Renal cortex interstitium (tissue), 11 donors: ENCODE measurements around the gene ATP5F1E. TPM values are rescaled to one million over a fixed set of nuclear protein-coding genes. Genes with fewer than 3 reads are reported as not detected.

Experiments
- DNase-seq, 11 donors: peaks; one replicate each; pipeline ENCODE4 v3.0.0-alpha.2; 2013; ENCODE audit warnings: low read depth in 9 of 11, low spot score in 4 of 11; ENCODE audit errors: extremely low read depth in 1 of 11
- polyA plus RNA-seq, 3 donors: library from polyadenylated mRNA; unstranded; fragments of 120-200 nt; gene quantifications; one replicate each; pipeline ENCODE4 v1.2.1, GENCODE V29; 2013; ENCODE audit not compliant: insufficient read length in 3 of 3

ATP5F1E gene
- polyA plus RNA-seq, 3 donors: 170 to 266 (median 207) TPM

DNA sequence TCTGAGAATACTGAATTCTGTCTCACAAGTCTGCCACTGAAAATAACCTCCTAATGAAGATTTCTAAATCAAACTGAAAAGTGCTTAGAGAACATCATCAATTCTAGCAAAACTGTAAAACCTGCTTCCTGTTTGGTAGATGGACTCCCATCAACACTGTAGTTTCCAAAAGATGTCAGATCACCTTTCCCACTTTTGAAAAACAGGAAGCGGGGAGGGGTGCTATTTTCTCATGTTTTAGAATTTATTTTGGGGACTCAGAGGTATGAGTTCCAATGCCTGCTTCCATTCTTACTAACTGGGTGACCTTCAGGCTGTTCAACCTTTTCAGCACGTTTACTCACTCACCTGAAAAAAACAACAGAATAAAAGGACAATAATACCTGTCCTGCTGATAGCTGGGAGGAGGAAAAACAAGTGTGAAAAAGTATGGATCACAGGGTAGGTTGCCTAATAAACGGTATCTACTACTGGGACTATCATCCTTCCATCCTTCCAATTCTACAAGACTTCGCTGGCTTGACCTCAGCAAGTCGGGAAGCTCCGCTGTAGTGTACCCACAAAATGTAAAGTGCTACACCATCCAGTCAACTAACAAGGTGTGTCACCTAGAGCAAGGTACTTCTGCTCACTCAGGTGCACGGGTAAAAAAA lies 1.1 kb downstream of the ATP5F1E start:
- no peak for DNase-seq

DNA sequence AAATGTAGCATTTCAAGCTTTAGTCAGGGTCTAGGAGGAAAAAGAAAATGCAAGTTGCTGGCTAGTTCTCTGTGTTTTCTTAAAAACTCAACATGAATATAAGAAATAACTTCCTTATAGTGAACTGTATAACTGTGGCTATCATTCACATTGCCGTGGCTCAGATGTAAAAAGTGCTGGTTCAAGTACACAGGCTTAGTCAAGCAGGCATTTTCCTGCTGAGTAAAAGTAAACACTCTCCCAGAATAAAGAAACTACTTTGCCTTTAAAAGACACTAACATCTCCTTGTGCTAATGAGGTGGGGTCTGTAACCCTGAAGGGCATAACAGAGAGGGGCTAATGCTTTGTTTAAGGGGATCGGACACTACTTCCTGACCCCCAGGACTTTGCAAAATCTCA lies 3.3 kb downstream of the ATP5F1E start:
- DNase-seq: no peak

DNA sequence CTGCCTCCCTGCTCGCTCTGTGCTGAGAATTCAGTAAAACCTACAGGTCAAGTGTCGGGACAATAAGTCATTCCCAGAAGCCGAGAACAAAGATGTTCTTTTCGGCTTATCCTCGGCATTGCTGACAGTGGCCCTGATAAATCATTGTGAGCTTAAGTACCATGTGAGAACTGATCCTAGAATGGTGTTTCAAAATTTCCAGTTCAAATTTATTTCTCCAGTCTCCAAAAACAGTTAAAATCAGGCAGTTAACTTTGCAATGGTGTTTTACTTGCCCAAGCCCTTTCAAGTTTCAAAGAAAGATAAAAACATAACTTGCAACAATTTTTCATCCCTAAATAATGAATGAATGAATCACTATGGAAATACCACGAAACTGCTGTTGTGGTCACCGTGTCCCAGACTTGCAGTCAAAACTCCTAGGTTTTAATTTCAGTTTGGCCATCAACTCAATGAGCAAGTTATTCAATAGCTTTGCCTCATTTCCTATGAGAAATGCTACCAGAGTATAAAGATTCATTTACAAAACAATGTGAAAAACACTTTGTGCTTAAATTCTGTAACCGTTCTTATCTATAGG lies 4.3 kb downstream of the ATP5F1E start:
- DNase-seq: no peak

GRCh38 chr20:59026904-59027740 lies 5.0 kb downstream of the ATP5F1E start:
- no peak for DNase-seq

DNA sequence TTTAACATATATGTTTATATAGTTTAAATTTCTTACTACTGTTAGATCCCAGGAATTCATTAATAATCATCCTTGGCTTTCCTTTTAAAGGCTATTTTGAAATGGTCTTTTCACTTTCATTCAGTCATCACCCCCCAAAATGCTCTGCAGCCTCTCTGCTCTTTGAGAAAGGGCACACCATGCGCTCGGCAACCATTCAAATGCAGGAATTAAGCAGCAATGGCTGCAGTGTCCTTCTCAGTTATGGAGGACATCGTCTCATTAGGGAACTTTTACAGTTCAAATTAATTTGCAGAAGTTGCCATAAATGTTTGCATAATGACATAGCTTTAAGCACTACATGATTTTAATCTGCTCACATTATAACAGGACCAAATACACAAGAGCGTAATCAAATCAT lies 6.6 kb downstream of the ATP5F1E start:
- no peak for DNase-seq

- no peak for DNase-seq
Observed at GRCh38 chr20:59025086-59025485, 7.0 kb downstream of the ATP5F1E start.

- no peak for DNase-seq
Observed at GRCh38 chr20:59024111-59024530, 8.0 kb downstream of the ATP5F1E start.

DNA sequence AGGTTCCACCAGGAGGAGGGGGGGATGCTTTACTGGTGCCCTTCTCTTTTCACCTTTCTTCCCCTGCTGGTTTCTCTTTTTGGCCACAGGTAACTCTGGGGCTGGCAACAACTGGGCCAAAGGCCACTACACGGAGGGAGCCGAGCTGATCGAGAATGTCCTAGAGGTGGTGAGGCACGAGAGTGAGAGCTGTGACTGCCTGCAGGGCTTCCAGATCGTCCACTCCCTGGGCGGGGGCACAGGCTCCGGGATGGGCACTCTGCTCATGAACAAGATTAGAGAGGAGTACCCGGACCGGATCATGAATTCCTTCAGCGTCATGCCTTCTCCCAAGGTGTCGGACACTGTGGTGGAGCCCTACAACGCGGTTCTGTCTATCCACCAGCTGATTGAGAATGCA lies 8.5 kb downstream of the ATP5F1E start:
- DNase-seq: no peak

DNA sequence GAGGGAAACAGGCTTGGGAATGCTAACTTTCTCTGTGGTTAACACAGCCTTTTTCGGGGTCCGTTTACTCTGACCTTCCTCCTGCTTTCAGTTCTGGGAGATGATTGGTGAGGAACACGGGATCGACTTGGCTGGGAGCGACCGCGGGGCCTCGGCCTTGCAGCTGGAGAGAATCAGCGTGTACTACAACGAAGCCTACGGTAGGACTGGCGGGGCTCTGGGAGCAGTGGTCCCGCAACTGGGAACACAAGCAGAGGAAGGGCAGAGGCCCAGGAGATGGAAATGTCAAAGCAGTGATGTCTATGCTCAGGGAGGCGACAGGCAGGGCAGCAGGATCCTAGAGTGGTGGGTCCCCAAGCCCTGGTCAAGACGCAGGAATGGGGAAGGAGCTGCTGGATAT lies 9.4 kb downstream of the ATP5F1E start:
- DNase-seq: no peak

DNA sequence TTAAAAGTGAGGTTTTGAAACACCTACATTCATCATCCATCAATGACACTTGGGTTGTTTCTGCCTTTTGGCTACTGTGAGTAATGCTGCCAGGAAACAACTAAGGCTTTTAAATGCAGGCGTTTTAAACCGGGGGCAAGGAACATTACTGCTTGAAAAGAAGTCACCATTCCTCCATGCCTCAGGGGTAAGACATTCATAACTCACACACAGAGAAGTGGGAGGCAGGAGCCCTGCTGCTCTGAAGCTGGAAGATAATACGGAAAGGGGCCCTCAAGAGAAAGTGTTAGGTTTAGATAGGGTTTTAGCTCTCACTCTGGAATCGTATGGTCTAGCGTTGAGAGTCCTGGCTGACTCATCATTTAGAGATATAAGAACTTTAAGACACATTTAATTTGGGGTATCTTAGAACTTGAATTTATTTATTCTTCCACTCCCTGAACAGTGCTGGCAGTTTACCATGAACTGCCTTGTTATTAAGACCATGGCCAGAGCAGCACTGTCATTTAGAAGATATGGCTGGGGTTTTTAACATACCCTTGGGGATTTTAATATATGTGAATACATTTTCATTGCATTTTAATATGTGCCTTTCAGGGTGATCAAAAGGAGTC lies 11.1 kb downstream of the ATP5F1E start:
- no peak for DNase-seq

GRCh38 chr20:59019217-59019616 lies 12.9 kb downstream of the ATP5F1E start, which contains the start of gene TUBB1:
Gene TUBB1, plus strand, starts transcription at chr20:59019429. Its CDS starts 94 bp downstream, at chr20:59019523.
- DNase-seq: no peak

GRCh38 chr20:59018817-59019216 lies 13.3 kb downstream of the ATP5F1E start:
- DNase-seq: no peak

GRCh38 chr20:59017493-59018231 lies 14.5 kb downstream of the ATP5F1E start:
- no peak for DNase-seq

DNA sequence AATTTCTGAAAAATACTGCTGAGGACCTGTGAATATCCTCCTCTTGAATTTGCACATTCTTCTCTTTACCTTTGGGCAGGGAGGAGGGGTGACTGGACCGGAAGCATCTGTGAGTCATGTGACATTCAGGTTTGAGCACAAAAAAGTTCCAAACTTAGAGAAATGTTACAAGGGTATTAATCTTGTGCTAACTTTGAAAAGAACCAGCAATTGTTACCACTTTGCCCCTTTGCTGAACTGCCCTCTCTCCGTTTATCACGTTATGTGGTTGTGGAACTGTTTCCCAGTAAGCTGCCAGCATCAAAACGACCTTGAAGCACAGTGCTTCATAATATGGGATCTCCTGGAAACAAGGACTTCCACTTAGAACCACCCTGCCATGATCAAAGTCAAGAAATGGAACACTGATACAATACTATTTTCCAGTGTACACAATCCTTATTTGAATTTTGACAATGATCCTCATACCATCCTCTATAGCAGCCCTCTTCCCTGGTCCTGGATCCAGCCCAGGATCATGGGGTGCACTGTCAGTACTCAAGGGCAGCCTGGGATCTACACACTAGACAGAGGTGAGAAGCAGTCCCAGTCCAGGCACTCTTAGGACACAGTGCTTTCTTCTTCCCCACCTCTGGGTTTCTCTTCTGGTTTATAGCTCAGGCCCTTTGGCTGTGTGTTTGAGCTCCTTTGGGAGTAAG lies 15.2 kb downstream of the ATP5F1E start:
- no peak for DNase-seq

DNA sequence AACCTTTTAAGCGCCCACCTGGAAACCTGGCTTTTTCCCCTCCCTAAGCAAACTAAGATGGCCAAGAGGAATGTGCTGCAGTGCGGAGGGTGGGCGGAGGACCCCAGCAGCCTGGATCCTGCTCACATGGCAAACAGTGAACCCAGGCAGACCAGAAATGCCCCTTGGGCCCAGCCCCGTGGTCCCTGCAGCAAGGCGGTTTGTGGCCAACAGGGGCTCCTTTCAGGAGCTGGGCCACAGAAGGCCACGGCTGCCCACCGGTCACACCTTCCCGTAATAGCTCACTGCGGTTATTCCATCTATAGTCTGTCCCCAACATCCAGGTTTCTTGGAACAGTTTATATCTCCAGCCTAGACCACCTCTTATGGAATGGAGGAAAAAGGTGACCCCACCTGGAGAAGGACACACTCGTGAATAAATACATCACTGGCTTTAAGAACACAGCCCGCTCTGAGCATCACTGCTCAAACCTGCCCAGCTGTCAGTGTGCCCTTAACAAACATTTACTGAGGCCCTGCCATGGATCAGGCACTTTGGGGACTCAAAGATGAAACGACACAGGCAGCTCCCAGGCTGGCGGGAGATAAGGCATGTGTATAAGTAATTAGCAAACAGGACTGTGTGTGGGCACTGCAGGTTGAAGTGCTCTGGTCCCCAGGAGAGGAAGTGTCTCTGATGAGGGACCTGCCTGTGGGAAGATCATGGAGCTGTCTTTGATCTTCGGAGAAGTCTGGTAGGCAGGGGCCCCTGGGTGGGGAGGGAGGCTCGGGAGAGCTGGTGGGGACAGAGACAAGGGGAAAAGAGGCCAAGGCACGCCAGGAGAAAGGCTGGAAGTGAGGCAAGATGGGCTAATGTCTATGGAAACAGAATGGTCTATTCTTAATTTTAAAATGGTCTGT lies 16.1 kb downstream of the ATP5F1E start:
- no peak for DNase-seq

GRCh38 chr20:59015411-59015810 lies 16.7 kb downstream of the ATP5F1E start:
- no peak for DNase-seq

- no peak for DNase-seq
Observed at GRCh38 chr20:59014680-59015389, 17.3 kb downstream of the ATP5F1E start.
